GM12878 (cell line): ENCODE data around the gene MEP1B. TPM values are rescaled to one million over a fixed set of nuclear protein-coding genes. Genes with fewer than 3 reads are reported as not detected.

Experiments
- ATAC-seq: fragments of 200-7000 bp; cut with Tn5 transposase; 3 replicates; pipeline ENCODE4 v1.9.1; 2020; ENCODE audit warnings: mild to moderate bottlenecking, moderate library complexity
- BruUV-seq: library from RNA; stranded (reverse); fragments of 400-500 nt; replicated peaks from 2 replicates; lab custom pipeline; 2021; lab: Mats Ljungman, UMichigan
- CTCF ChIA-PET: fragments of 300-600 bp; sonication (Branson Sonifier 250); formaldehyde crosslinking; extraction: SDS; loops from one replicate; lab custom pipeline; 2021; ENCODE audit warnings: inconsistent platforms; lab: Yijun Ruan, JAX
- POLR2A ChIA-PET: fragments of 350-600 bp; formaldehyde crosslinking; extraction: SDS; loops from one replicate; lab custom pipeline; 2021; ENCODE audit warnings: inconsistent platforms; lab: Charles Lee
- RAD21 ChIA-PET: fragments of 300-600 bp; sonication (Branson Sonifier 250); formaldehyde crosslinking; loops from one replicate; lab custom pipeline; 2023; ENCODE audit warnings: antibody characterized with exemption; ENCODE audit not compliant: unreplicated experiment; lab: Charles Lee
- SMC1A ChIA-PET: fragments of 300-600 bp; sonication (Branson Sonifier 250); formaldehyde crosslinking; loops from one replicate; lab custom pipeline; 2023; ENCODE audit not compliant: unreplicated experiment, uncharacterized antibody; lab: Charles Lee
- DNase-seq: peaks from one replicate; pipeline ENCODE4 v3.0.0-alpha.2; 2011; ENCODE audit warnings: low read depth, low spot score
- FAIRE-seq: peaks from 3 replicates; lab custom pipeline; 2011; peaks lifted over from hg19 to GRCh38; lab: Jason Lieb, UNC
- H2AFZ ChIP-seq: 2 replicates; pipeline ENCODE4 v1.6.0; 2011; ENCODE audit warnings: low read depth, low read length, control low read depth; ENCODE audit not compliant: control insufficient read depth
- H3K27ac ChIP-seq: 2 replicates; pipeline ENCODE4 v1.5.1; 2011; ENCODE audit warnings: control low read depth; ENCODE audit not compliant: control insufficient read depth, insufficient read depth
- H3K27me3 ChIP-seq, 2 experiments: replicated peaks in 1 of 2; 2 replicates each; pipeline versions ENCODE4 v1.6.0 to v1.6.1; 2011; ENCODE audit warnings: low read length in 1 of 2; ENCODE audit not compliant: control insufficient read depth in 2 of 2, insufficient read depth in 2 of 2
- H3K36me3 ChIP-seq, 2 experiments: 2 replicates each; pipeline ENCODE4 v1.5.1; 2011; ENCODE audit warnings: low read length in 1 of 2; ENCODE audit not compliant: control insufficient read depth in 2 of 2, insufficient read depth in 2 of 2
- H3K4me1 ChIP-seq: 2 replicates; pipeline ENCODE4 v1.6.1; 2011; ENCODE audit warnings: mild to moderate bottlenecking, low read length, moderate library complexity, mixed read lengths; ENCODE audit not compliant: control insufficient read depth, insufficient read depth
- H3K4me2 ChIP-seq: 2 replicates; pipeline ENCODE4 v1.6.0; 2011; ENCODE audit warnings: control low read depth; ENCODE audit not compliant: control insufficient read depth, insufficient read depth
- H3K4me3 ChIP-seq: fragments of 200-600 bp; sonication (generic); 2 replicates; pipeline ENCODE4 v1.5.1; 2016
- H3K79me2 ChIP-seq: 2 replicates; pipeline ENCODE4 v1.6.0; 2011; ENCODE audit warnings: low read length; ENCODE audit not compliant: control insufficient read depth, insufficient read depth
- H3K9ac ChIP-seq: 2 replicates; pipeline ENCODE4 v1.8.0; 2011; ENCODE audit warnings: low read length, control low read depth, mixed read lengths; ENCODE audit not compliant: control insufficient read depth, insufficient read depth
- H3K9me3 ChIP-seq: replicated peaks from 3 replicates; pipeline ENCODE4 v1.5.1; 2011; ENCODE audit warnings: mild to moderate bottlenecking, low read length; ENCODE audit not compliant: control insufficient read depth, insufficient read depth
- H4K20me1 ChIP-seq: 2 replicates; pipeline ENCODE4 v1.6.0; 2011; ENCODE audit not compliant: control insufficient read depth, insufficient read depth
- CREM ChIP-seq: IDR thresholded peaks from 2 replicates; pipeline ENCODE4 v1.6.1; 2014; ENCODE audit warnings: antibody characterized with exemption, low read depth
- ELK1 ChIP-seq: IDR thresholded peaks from 2 replicates; pipeline ENCODE4 v1.6.1; 2012; ENCODE audit warnings: low read depth, low read length, improper control_type of control experiment
- GATAD2B ChIP-seq: fragments of 450-650 bp; conservative IDR thresholded peaks from 2 replicates; pipeline ENCODE4 v1.6.1; 2017; ENCODE audit warnings: low read depth, mild to moderate bottlenecking, moderate library complexity
- RELA ChIP-seq: fragments of 450-650 bp; IDR thresholded peaks from 2 replicates; pipeline ENCODE4 v1.8.0; 2014; ENCODE audit warnings: borderline replicate concordance; ENCODE audit not compliant: partially characterized antibody
- REST ChIP-seq: IDR thresholded peaks from 2 replicates; pipeline ENCODE4 v1.6.1; 2012; ENCODE audit warnings: mild to moderate bottlenecking, low read depth, low read length
- ZBED1 ChIP-seq: IDR thresholded peaks from 2 replicates; pipeline ENCODE4 v1.6.1; 2016; ENCODE audit warnings: borderline replicate concordance
- ZBTB40 ChIP-seq: fragments of 450-650 bp; IDR thresholded peaks from 2 replicates; pipeline ENCODE4 v1.6.1; 2016; ENCODE audit warnings: mild to moderate bottlenecking, moderate library complexity, borderline replicate concordance
- WGBS: methylation state at CpG from one replicate; pipeline ENCODE4 v1.1.6; 2016; ENCODE audit warnings: low lambda C conversion rate; ENCODE audit not compliant: insufficient replicate concordance, insufficient coverage; ENCODE audit errors: missing lambda C conversion rate; 5-methylcytosine and 5-hydroxymethylcytosine counted together
- in situ Hi-C: fragments of 300-500 bp; cut with MboI; formaldehyde crosslinking; loops from 9 replicates; pipeline ENCODE4 v1.14.3; 2018; ENCODE audit warnings: mixed read lengths
- intact Hi-C: fragments of 100-400 bp; cut with micrococcal nuclease; formaldehyde crosslinking; loops from one replicate; pipeline ENCODE4 v1.14.2; 2022; ENCODE audit not compliant: unreplicated experiment
- polyA plus RNA-seq, 11 experiments: library from polyadenylated mRNA; depleted of rRNA in 4 of 11; unstranded in 6 of 11; stranded (reverse) in 5 of 11; fragments of >200 nt; fragmentation: Nextera tagmentation in 4 of 11; fragmentation: Illumina TruSeq in 1 of 11; extraction: Ambion mirVana in 4 of 11; extraction: Trizol in 1 of 11; gene quantifications; 1 replicate in 1 of 11; 2 replicates in 10 of 11; pipeline versions ENCODE4 v1.2.1 to v1.2.3, GENCODE V29; 2011 to 2016; ENCODE audit warnings: inconsistent platforms in 2 of 11, missing spikeins in 2 of 11, low read depth in 1 of 11
- total RNA-seq, 4 experiments: library from RNA; depleted of rRNA in 3 of 4; stranded (reverse); fragments of >200 nt in 3 of 4; fragmentation: Illumina TruSeq in 1 of 4; extraction: Trizol in 1 of 4; gene quantifications; 2 replicates each; pipeline versions ENCODE4 v1.2.1 to v1.2.3, GENCODE V29; 2013 to 2021

MEP1B gene
- total and polyA plus RNA-seq, 10 of the 15 experiments (the other 5 are each of a cell fraction or from before 2014, with no cell fraction given): 0.04 to 0.05 TPM; not detected in 8

- no peak for TF ChIP-seq REST
- no peak for TF ChIP-seq ZBTB40
Observed at GRCh38 chr18:32213693-32214092, 23.9 kb downstream of the MEP1B start (continued).

GRCh38 chr18:32216390-32216789 is 26.6 kb downstream of the MEP1B start:
- POLR2A ChIA-PET: no interaction called here
- H3K9ac ChIP-seq: no peak overlapping the region
- H3K27ac ChIP-seq: no peak overlapping the region
- no peak for ATAC-seq
- H3K4me3 ChIP-seq: no peak overlapping the region
- WGBS: 43% methylated on average over 2 of the region's 2 CpGs
- SMC1A ChIA-PET: no interaction called here
- no TSS peak for BruUV-seq
- CTCF ChIA-PET: no interaction called here
- no peak for DNase-seq
- RAD21 ChIA-PET: no interaction called here
- no peaks in the 10 kb centered on the region for H3K27me3 ChIP-seq
- H3K79me2 ChIP-seq: no peaks in the 10 kb centered on the region
- no peak overlapping the region for H3K4me2 ChIP-seq
- H3K36me3 ChIP-seq: no peaks in the 10 kb centered on the region
- H4K20me1 ChIP-seq: no peaks in the 10 kb centered on the region
- H3K9me3 ChIP-seq: no peaks in the 10 kb centered on the region
- FAIRE-seq: no peak
- in situ Hi-C loops (no loop called here), intact Hi-C loops (no loop called here)
- H2AFZ ChIP-seq: no peak overlapping the region
- H3K4me1 ChIP-seq: no peaks in the 10 kb centered on the region
- no peak for TF ChIP-seq REST
- no peak for TF ChIP-seq CREM
- no peak for TF ChIP-seq ELK1
- no peak for TF ChIP-seq ZBED1
- TF ChIP-seq GATAD2B: no peak
- no peak for TF ChIP-seq RELA
